SK-N-SH treated with all-trans-retinoic acid at 6 μM for 48 hours (cell line): ENCODE results near the gene CYBC1.
A peak's percentile ranks its signal among the peaks of the same experiment; 100 is the strongest.

ENCODE experiments used
- ATAC-seq: fragments of 200-7000 bp; cut with Tn5 transposase; 3 replicates; pipeline ENCODE4 v1.9.1; 2020; ENCODE audit warnings: mild to moderate bottlenecking, moderate library complexity
- ARNTL ChIP-seq: fragments of 450-650 bp; formaldehyde crosslinking; IDR thresholded peaks from 2 replicates; pipeline ENCODE4 v1.5.0; 2020; ENCODE audit warnings: low read depth, mild to moderate bottlenecking, moderate library complexity, borderline replicate concordance
- BACH2 ChIP-seq: fragments of 250-450 bp; sonication (Bioruptor Pico); IDR thresholded peaks from 2 replicates; pipeline ENCODE4 v1.9.0; 2021; ENCODE audit warnings: mild to moderate bottlenecking, borderline replicate concordance
- CREB5 ChIP-seq: fragments of 250-450 bp; sonication (Bioruptor Pico); IDR thresholded peaks from 2 replicates; pipeline ENCODE4 v1.5.1; 2020; ENCODE audit warnings: low read depth, mild to moderate bottlenecking, moderate library complexity
- CSDC2 ChIP-seq: fragments of 250-450 bp; sonication (Bioruptor Pico); IDR thresholded peaks from 2 replicates; pipeline ENCODE4 v1.5.0; 2020; ENCODE audit warnings: mild to moderate bottlenecking, moderate library complexity
- CSRNP3 ChIP-seq: fragments of 250-450 bp; sonication (Bioruptor Pico); IDR thresholded peaks from 2 replicates; pipeline ENCODE4 v1.5.1; 2021; ENCODE audit warnings: mild to moderate bottlenecking, moderate library complexity
- GLIS3 ChIP-seq: fragments of 250-450 bp; sonication (Bioruptor Pico); IDR thresholded peaks from 2 replicates; pipeline ENCODE4 v1.5.0; 2020; ENCODE audit warnings: mild to moderate bottlenecking, moderate library complexity
- ISL1 ChIP-seq: fragments of 250-450 bp; sonication (Bioruptor Pico); IDR thresholded peaks from 2 replicates; pipeline ENCODE4 v2.1.2; 2022; ENCODE audit warnings: mild to moderate bottlenecking, moderate library complexity
- OSR1 ChIP-seq: fragments of 250-450 bp; sonication (Bioruptor Pico); IDR thresholded peaks from 2 replicates; pipeline ENCODE4 v1.8.0; 2022; ENCODE audit warnings: moderate library complexity, mild to moderate bottlenecking, inconsistent platforms
- PATZ1 ChIP-seq: fragments of 250-450 bp; sonication (Bioruptor Pico); IDR thresholded peaks from 2 replicates; pipeline ENCODE4 v1.8.0; 2020; ENCODE audit warnings: mild to moderate bottlenecking, moderate library complexity, borderline replicate concordance
- POU6F1 ChIP-seq: fragments of 250-450 bp; sonication (Bioruptor Pico); IDR thresholded peaks from 2 replicates; pipeline ENCODE4 v1.8.0; 2021; ENCODE audit warnings: low read depth, mild to moderate bottlenecking, moderate library complexity, borderline replicate concordance
- RARB ChIP-seq: fragments of 250-450 bp; sonication (Bioruptor Pico); IDR thresholded peaks from 2 replicates; pipeline ENCODE4 v1.8.0; 2021; ENCODE audit warnings: mild to moderate bottlenecking, moderate library complexity
- SNAI2 ChIP-seq: fragments of 250-450 bp; sonication (Bioruptor Pico); IDR thresholded peaks from 2 replicates; pipeline ENCODE4 v1.5.0; 2020; ENCODE audit warnings: mild to moderate bottlenecking, moderate library complexity
- TCF4 ChIP-seq: fragments of 250-450 bp; sonication (Bioruptor Pico); IDR thresholded peaks from 2 replicates; pipeline ENCODE4 v1.8.0; 2021; ENCODE audit warnings: mild to moderate bottlenecking, moderate library complexity, borderline replicate concordance
- TOX ChIP-seq: fragments of 250-450 bp; sonication (Bioruptor Pico); IDR thresholded peaks from 2 replicates; pipeline ENCODE4 v1.8.0; 2021; ENCODE audit warnings: mild to moderate bottlenecking, moderate library complexity, borderline replicate concordance
- TSHZ2 ChIP-seq: fragments of 250-450 bp; sonication (Bioruptor Pico); IDR thresholded peaks from 2 replicates; pipeline ENCODE4 v1.5.0; 2020; ENCODE audit warnings: mild to moderate bottlenecking, moderate library complexity
- ZC3H10 ChIP-seq: fragments of 250-450 bp; sonication (Bioruptor Pico); IDR thresholded peaks from 2 replicates; pipeline ENCODE4 v1.5.1; 2021; ENCODE audit warnings: mild to moderate bottlenecking, moderate library complexity
- ZFP3 ChIP-seq: fragments of 250-450 bp; sonication (Bioruptor Pico); IDR thresholded peaks from 2 replicates; pipeline ENCODE4 v1.5.0; 2020; ENCODE audit warnings: mild to moderate bottlenecking, moderate library complexity
- ZFP30 ChIP-seq: fragments of 450-650 bp; formaldehyde crosslinking; IDR thresholded peaks from 2 replicates; pipeline ENCODE4 v1.5.0; 2022; ENCODE audit warnings: mild to moderate bottlenecking, moderate library complexity
- ZNF565 ChIP-seq: fragments of 450-650 bp; formaldehyde crosslinking; conservative IDR thresholded peaks from 2 replicates; pipeline ENCODE4 v1.5.0; 2020; ENCODE audit warnings: low read depth, mild to moderate bottlenecking, moderate library complexity
- ZNF70 ChIP-seq: fragments of 450-650 bp; formaldehyde crosslinking; IDR thresholded peaks from 2 replicates; pipeline ENCODE4 v1.5.0; 2020; ENCODE audit warnings: mild to moderate bottlenecking, moderate library complexity
- ZNF8 ChIP-seq: fragments of 450-650 bp; formaldehyde crosslinking; IDR thresholded peaks from 2 replicates; pipeline ENCODE4 v1.5.0; 2020; ENCODE audit warnings: mild to moderate bottlenecking, moderate library complexity

Gene CYBC1

GRCh38 chr17:82458885-82459424 lies 8.4 kb upstream of the CYBC1 start:
- ATAC-seq, result peak; percentile 8
- TF ChIP-seq TSHZ2 (CRISPR knock-in tag) (no peak), POU6F1 (CRISPR knock-in tag) (no peak), TCF4 (CRISPR knock-in tag) (no peak), PATZ1 (no peak), CREB5 (no peak), ZFP3 (CRISPR knock-in tag) (no peak), ZC3H10 (CRISPR knock-in tag) (no peak), CSRNP3 (CRISPR knock-in tag) (no peak), ARNTL (CRISPR knock-in tag) (no peak), CSDC2 (no peak), RARB (CRISPR knock-in tag) (no peak), ZNF8 (CRISPR knock-in tag) (no peak), SNAI2 (CRISPR knock-in tag) (no peak), ZFP30 (CRISPR knock-in tag) (no peak), OSR1 (CRISPR knock-in tag) (no peak), ISL1 (CRISPR knock-in tag) (no peak)
- TF ChIP-seq, all 23 proteins: peak for 0

- peak; percentile 99 for ATAC-seq
- TF ChIP-seq CSDC2 (0 out of 2 replicates have a peak, but pooled peaks have one; percentile 84), OSR1 (CRISPR knock-in tag) (no peak), POU6F1 (CRISPR knock-in tag) (0 out of 2 replicates have a peak, but pooled peaks have one; percentile 86), ZNF70 (no peak; the same call in 1 of the 2 replicates), ARNTL (CRISPR knock-in tag) (no peak), CSRNP3 (CRISPR knock-in tag) (no peak), ZC3H10 (CRISPR knock-in tag) (no peak), GLIS3 (no peak; the same call in 1 of the 2 replicates), TCF4 (CRISPR knock-in tag) (no peak), ZNF565 (no peak), RARB (CRISPR knock-in tag) (no peak), PATZ1 (0 out of 2 replicates have a peak, but pooled peaks have one; percentile 17), ZFP3 (CRISPR knock-in tag) (peak; percentile 80), TOX (CRISPR knock-in tag) (no peak), BACH2 (CRISPR knock-in tag) (no peak), CREB5 (no peak)
Observed at GRCh38 chr17:82458179-82458884, 7.8 kb upstream of the CYBC1 start, which contains the start of gene NARF. Gene NARF, plus strand, starts transcription at chr17:82458741. Its CDS starts 63 bp downstream, at chr17:82458804.
